GM10248 (cell line): Measurements from ENCODE around the gene EID1.
"Not testable (repeated sequence)": the region's sequence is repeated elsewhere in the genome, so short reads cannot be mapped to it uniquely, and the experiment has no call there.

ENCODE experiments used
- CTCF ChIA-PET: fragments of 300-600 bp; sonication (Branson Sonifier 250); formaldehyde crosslinking; extraction: SDS; loops from one replicate; lab custom pipeline; 2021; ENCODE audit warnings: antibody characterized with exemption; lab: Yijun Ruan, JAX
- POLR2A ChIA-PET: fragments of 350-650 bp; sonication (Branson Sonifier 250); formaldehyde crosslinking; extraction: SDS; loops from one replicate; lab custom pipeline; 2020; ENCODE audit warnings: antibody characterized with exemption; lab: Yijun Ruan, JAX
- DNase-seq: peaks from one replicate; pipeline ENCODE4 v3.0.0; 2012; ENCODE audit errors: extremely low spot score
- TF ChIP-seq, protein P1 (sequence below): IDR thresholded peaks from 2 replicates; pipeline ENCODE4 v1.5.1; 2012; ENCODE audit warnings: mild to moderate bottlenecking, low read depth; ENCODE audit errors: extremely low read depth, missing control alignments, control extremely low read depth

EID1 gene

DNA sequence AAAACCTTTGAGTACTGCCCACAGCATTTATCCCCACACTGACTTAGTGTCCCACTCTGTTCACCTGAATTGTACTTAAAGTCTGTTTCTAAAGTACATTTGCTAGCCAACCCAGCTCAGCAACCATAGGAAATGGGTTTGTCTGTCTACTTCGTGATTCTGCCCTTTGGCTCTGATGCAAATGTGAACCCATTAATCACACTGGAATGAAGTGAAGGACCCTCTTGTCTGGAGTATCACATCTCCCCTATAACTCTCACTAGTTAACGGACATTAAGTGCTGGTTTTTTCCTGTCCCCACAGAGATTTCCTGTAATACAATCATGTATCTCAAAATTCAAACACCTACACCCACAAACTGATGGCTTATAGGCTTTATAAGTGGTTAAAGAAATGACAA lies 20.5 kb downstream of the EID1 start:
- no peak for DNase-seq
- TF ChIP-seq, protein P1, sequence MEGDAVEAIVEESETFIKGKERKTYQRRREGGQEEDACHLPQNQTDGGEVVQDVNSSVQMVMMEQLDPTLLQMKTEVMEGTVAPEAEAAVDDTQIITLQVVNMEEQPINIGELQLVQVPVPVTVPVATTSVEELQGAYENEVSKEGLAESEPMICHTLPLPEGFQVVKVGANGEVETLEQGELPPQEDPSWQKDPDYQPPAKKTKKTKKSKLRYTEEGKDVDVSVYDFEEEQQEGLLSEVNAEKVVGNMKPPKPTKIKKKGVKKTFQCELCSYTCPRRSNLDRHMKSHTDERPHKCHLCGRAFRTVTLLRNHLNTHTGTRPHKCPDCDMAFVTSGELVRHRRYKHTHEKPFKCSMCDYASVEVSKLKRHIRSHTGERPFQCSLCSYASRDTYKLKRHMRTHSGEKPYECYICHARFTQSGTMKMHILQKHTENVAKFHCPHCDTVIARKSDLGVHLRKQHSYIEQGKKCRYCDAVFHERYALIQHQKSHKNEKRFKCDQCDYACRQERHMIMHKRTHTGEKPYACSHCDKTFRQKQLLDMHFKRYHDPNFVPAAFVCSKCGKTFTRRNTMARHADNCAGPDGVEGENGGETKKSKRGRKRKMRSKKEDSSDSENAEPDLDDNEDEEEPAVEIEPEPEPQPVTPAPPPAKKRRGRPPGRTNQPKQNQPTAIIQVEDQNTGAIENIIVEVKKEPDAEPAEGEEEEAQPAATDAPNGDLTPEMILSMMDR: no peak
- POLR2A ChIA-PET: no interaction called here
- CTCF ChIA-PET: interaction anchor here (1.5 kb wide), 1 partner anchor 15 kb away, joined by 4 read pairs; no protein-coding TSS in a partner anchor

DNA sequence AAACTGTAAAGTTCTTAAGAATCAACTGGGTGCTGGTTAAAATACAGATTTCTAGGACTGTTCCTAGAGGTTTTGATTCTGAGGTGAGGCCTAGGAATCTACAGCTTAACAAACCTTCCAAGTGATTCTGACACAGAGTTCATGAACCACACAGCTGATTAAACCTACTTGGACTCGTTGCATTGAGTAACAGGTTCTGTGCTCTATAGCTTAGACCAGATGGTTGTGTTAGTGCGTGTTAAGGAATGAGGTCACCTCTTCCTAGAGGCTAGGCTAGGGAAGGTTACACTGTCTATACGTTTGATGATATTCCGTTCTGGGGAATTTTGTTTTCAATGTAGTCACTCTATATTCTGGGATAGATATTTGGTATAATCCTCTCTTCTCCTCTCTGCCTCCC lies 21.9 kb downstream of the EID1 start:
- POLR2A ChIA-PET: no interaction called here
- CTCF ChIA-PET: interaction anchor here (1.5 kb wide), 1 partner anchor 14 kb away, joined by 4 read pairs; no protein-coding TSS in a partner anchor
- TF ChIP-seq, protein P1: no peak
- no peak for DNase-seq

DNA sequence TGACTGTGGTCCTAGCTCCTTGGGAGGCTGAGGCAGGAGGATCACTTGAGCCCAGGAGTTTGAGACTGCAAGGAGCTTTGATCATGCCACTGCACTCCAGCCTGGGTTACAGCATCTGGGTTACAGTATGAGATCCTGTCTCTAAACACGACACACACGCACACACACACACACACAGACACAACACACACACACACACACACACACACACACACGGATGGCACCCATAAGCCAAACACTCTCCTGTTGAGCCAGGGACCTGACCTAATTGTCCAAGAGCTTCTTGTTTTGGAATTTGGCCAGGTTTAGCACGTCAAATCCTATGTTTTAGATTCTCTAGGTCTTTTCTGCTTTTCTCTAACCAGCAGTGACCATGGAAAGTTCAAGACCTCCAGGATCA lies 26.8 kb downstream of the EID1 start:
- no peak for DNase-seq
- ChIA-PET POLR2A (no interaction called here), CTCF (interaction anchor here (1.2 to 1.9 kb wide), 6 partner anchors 8 to 71 kb away, joined by 3 to 11 read pairs (median 4); no protein-coding TSS in a partner anchor)
- TF ChIP-seq, protein P1: no peak

DNA sequence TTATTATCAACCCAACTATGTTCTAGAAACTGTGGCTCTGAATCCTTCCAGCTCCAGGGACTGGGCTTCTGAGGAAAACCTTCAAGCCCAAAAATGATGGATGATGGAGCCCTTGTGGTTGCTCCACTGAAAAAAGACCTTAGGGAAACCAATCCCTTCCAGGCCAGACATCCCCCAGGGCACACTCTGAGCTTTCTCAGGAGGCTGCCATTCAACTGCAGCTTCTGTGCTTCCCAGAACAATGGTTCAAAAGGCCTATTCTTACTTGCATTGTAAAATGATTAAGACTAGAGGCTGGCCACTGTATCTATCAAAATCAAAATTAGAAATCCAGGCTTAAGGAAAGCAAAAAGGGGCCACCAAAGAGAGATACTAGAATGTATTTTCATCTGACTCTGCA lies 27.3 kb downstream of the EID1 start:
- DNase-seq: no peak
- TF ChIP-seq, protein P1: no peak
- CTCF ChIA-PET: interaction anchor here (1.2 to 1.9 kb wide), 7 partner anchors 8 to 70 kb away, joined by 3 to 11 read pairs (median 3); no protein-coding TSS in a partner anchor
- POLR2A ChIA-PET: no interaction called here

DNA sequence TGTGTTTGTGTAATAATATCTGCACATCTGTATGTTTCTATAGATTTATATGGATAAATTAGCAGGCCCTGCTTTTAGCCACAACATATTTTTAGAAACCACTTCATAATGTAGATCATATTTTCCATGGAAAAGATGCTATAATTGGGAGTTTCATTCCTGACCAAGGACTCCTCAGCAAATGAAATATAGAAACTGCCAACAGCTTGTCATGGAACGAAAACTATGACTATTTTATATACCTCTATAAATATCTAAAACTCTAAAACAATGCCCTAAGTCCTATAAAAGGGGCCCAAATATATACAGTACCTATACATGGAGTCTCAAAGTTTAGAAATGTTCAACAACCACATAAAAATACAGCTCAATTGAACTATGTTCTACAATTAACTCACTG lies 27.9 kb downstream of the EID1 start:
- CTCF ChIA-PET: interaction anchor here (0.9 to 1.9 kb wide), 6 partner anchors 9 to 68 kb away, joined by 3 to 11 read pairs (median 4); partner anchors contain the start of gene EID1
- TF ChIP-seq, protein P1: no peak
- no peak for DNase-seq
- POLR2A ChIA-PET: no interaction called here

DNA sequence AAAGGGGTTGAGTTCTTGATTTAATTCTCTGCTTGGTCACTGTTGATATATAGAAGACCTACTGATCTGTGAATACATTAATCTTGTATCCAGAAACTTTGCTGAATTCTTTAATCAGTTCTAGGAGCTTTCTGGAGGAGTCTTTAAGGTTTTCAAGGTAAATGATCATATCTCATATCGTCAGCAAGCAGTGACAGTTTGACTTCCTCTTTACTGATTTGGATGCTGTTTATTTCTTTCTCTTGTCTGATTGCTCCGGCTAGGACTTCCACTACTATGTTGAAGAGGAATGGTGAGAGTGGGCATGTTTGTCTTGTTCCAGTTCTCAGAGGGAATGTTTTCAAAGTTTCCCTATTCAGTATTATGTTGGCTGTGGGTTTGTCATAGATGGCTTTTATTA lies 31.4 kb downstream of the EID1 start:
- DNase-seq, POLR2A ChIA-PET, CTCF ChIA-PET: not testable (repeated sequence)

DNA sequence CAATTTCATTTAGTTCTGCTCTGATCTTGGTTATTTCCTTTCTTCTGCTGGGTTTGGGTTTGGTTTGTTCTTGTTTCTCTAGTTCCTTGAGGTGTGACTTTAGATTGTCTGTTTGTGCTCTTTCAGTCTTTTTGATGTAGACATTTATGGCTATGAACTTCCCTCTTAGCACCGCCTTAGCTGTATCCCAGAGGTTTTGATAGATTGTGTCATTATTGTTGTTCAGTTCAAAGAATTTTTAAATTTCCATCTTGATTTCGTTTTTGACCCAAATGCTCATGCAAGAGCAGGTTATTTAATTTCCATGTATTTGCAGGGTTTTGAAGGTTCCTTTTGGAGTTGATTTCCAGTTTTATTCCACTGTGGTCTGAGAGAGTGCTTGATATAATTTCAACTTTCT lies 32.6 kb downstream of the EID1 start:
- POLR2A ChIA-PET, DNase-seq: not testable (repeated sequence)

More for the DNA sequence above, 32.6 kb downstream of the EID1 start:
- CTCF ChIA-PET: interaction anchor here (1.1 kb wide), 1 partner anchor 95 kb away, joined by 3 read pairs; no protein-coding TSS in a partner anchor
